Amygdala (tissue), 56 donors: Measurements from ENCODE around the gene PSMD3.
"Not testable (repeated sequence)": the region's sequence is repeated elsewhere in the genome, so short reads cannot be mapped to it uniquely, and the experiment has no call there.

Source experiments
- DNase-seq, 56 donors: peaks; one replicate each; lab custom pipeline; 2025; lab: John Stamatoyannopoulos, UW

The PSMD3 gene

GRCh38 chr17:39995438-39995837 lies 14.8 kb downstream of the PSMD3 start:
- DNase-seq, result no peak

- no peak for DNase-seq
Measured at GRCh38 chr17:39996162-39996561, 15.6 kb downstream of the PSMD3 start.

- no peak for DNase-seq
Measured at GRCh38 chr17:39996800-39997199, 16.2 kb downstream of the PSMD3 start.

GRCh38 chr17:39997543-39997942 lies 16.9 kb downstream of the PSMD3 start:
- no peak for DNase-seq

- no peak for DNase-seq
Measured at GRCh38 chr17:39999067-39999466, 18.5 kb downstream of the PSMD3 start.

GRCh38 chr17:40000161-40000560 lies 19.6 kb downstream of the PSMD3 start:
- DNase-seq, result no peak

- not testable (repeated sequence) for DNase-seq
Measured at GRCh38 chr17:40001335-40001734, 20.7 kb downstream of the PSMD3 start.

GRCh38 chr17:40004072-40004471 lies 23.5 kb downstream of the PSMD3 start:
- DNase-seq, result no peak

GRCh38 chr17:40004712-40005111 lies 24.1 kb downstream of the PSMD3 start:
- DNase-seq, result no peak

GRCh38 chr17:40005520-40005919 lies 24.9 kb downstream of the PSMD3 start:
- DNase-seq, result no peak

- not testable (repeated sequence) for DNase-seq
Measured at GRCh38 chr17:40010946-40011500, 30.4 kb downstream of the PSMD3 start.

GRCh38 chr17:40012017-40012647 lies 31.5 kb downstream of the PSMD3 start:
- DNase-seq, result not testable (repeated sequence)

- no peak for DNase-seq
Measured at GRCh38 chr17:40014375-40014980, 33.9 kb downstream of the PSMD3 start.

- DNase-seq, result no peak
Measured at GRCh38 chr17:40015005-40015997, 34.7 kb downstream of the PSMD3 start, which contains the start of gene CSF3. CSF3 (plus strand) TSS chr17:40015440; CDS start chr17:40015475, 35 bp downstream.

GRCh38 chr17:40015998-40016985 lies 35.7 kb downstream of the PSMD3 start:
- DNase-seq, result no peak

- DNase-seq, result no peak
Measured at GRCh38 chr17:40017422-40018080, 36.9 kb downstream of the PSMD3 start.

GRCh38 chr17:40018211-40019121 lies 37.9 kb downstream of the PSMD3 start:
- DNase-seq, result peak in 2 of 56 donors; percentile 6 to 7
